Kidney (tissue), 14 donors: ENCODE results near the gene EDAR. TPM values are rescaled to one million over a fixed set of nuclear protein-coding genes. Genes with fewer than 3 reads are reported as not detected.

Experiments used
- DNase-seq, 5 donors: peaks; one replicate each; pipeline ENCODE4 v3.0.0-alpha.2; 2013 to 2020
- FAIRE-seq: peaks from 2 replicates; lab custom pipeline; 2012; peaks lifted over from hg19 to GRCh38; lab: Jason Lieb, UNC
- H3K27ac ChIP-seq, 2 donors: one replicate each; pipeline ENCODE4 v1.7.0; 2013; ENCODE audit warnings: low read depth in 2 of 2, low read length in 2 of 2, inconsistent platforms in 1 of 2
- H3K27me3 ChIP-seq: one replicate; pipeline ENCODE4 v1.7.1; 2013; ENCODE audit warnings: low read length, inconsistent platforms; ENCODE audit not compliant: control insufficient read depth, insufficient read depth
- H3K36me3 ChIP-seq, 3 donors: one replicate each; pipeline versions ENCODE4 v1.7.0 to v1.7.1; 2013; ENCODE audit warnings: low read length in 3 of 3, control low read depth in 1 of 3, inconsistent platforms in 1 of 3; ENCODE audit not compliant: insufficient read depth in 3 of 3, control insufficient read depth in 2 of 3
- H3K4me1 ChIP-seq, 3 donors: one replicate each; pipeline versions ENCODE4 v1.7.0 to v1.7.1; 2013; ENCODE audit warnings: low read length in 3 of 3, inconsistent platforms in 1 of 3, low read depth in 1 of 3; ENCODE audit not compliant: control insufficient read depth in 2 of 3, insufficient read depth in 2 of 3
- H3K4me3 ChIP-seq, 3 donors: one replicate each; pipeline versions ENCODE4 v1.7.0 to v1.8.1; 2013; ENCODE audit warnings: low read length in 3 of 3, control low read depth in 1 of 3, inconsistent platforms in 1 of 3
- H3K9ac ChIP-seq, 3 donors: one replicate each; pipeline versions ENCODE4 v1.7.0 to v1.7.1; 2013; ENCODE audit warnings: low read length in 3 of 3, control low read depth in 1 of 3, inconsistent platforms in 1 of 3
- H3K9me3 ChIP-seq, 3 donors: one replicate each; pipeline versions ENCODE4 v1.7.0 to v1.7.1; 2013; ENCODE audit warnings: low read length in 3 of 3, control low read depth in 1 of 3, inconsistent platforms in 1 of 3; ENCODE audit not compliant: control insufficient read depth in 2 of 3, insufficient read depth in 1 of 3
- intact Hi-C: fragments of 100-400 bp; cut with DNase I; formaldehyde crosslinking; loops from one replicate; pipeline ENCODE4 v1.11.1; 2022
- polyA plus RNA-seq: library from polyadenylated mRNA; stranded (reverse); fragments of 350-450 nt; fragmentation: Illumina TruSeq; extraction: RNeasy Lipid Tissue Mini Kit (QIAGEN cat#74804); gene quantifications from one replicate; pipeline ENCODE4 v1.2.3, GENCODE V29; 2014; ENCODE audit warnings: low read depth, low replicate concordance; ENCODE audit not compliant: insufficient read depth
- total RNA-seq: library from RNA; stranded (reverse); fragmentation: NEBNext Ultra II Directional; extraction: Animal tissue kit (Norgen Biotek cat#: 25700); gene quantifications from one replicate; pipeline ENCODE4 v1.2.1, GENCODE V29; 2021
- TF ChIP-seq, protein P1 (sequence below): IDR thresholded peaks from 3 replicates; pipeline ENCODE4 v1.5.1; 2012; ENCODE audit warnings: mild to moderate bottlenecking, moderate library complexity, borderline replicate concordance; ENCODE audit not compliant: insufficient read depth; ENCODE audit errors: extremely low read depth
- donor health status: control.
- donor health status: control.
- donor health status: control.
- donor health status: control.
- donor health status: control.
- donor health status: DM: yes; HTN: yes; CAD: no.
- donor health status: Normal renal cell carcinoma (clear cell type).

The EDAR gene
- total and polyA plus RNA-seq, 2 donors from 2014 or later: 0.17 to 3.1 TPM

GRCh38 chr2:108923019-108923700 lies 65.9 kb downstream of the EDAR start:
- Histone ChIP-seq H3K9me3 (no peaks in the 10 kb centered on the region), H3K27me3 (no peaks in the 10 kb centered on the region), H3K9ac (no peak overlapping the region), H3K27ac (no peak overlapping the region), H3K36me3 (no peaks in the 10 kb centered on the region), H3K4me1 (no peaks in the 10 kb centered on the region), H3K4me3 (no peak overlapping the region)
- peak in 2 of 5 donors; percentile 4 to 28 for DNase-seq
- intact Hi-C loops: no loop called here
- FAIRE-seq: no peak
- TF ChIP-seq, protein P1, sequence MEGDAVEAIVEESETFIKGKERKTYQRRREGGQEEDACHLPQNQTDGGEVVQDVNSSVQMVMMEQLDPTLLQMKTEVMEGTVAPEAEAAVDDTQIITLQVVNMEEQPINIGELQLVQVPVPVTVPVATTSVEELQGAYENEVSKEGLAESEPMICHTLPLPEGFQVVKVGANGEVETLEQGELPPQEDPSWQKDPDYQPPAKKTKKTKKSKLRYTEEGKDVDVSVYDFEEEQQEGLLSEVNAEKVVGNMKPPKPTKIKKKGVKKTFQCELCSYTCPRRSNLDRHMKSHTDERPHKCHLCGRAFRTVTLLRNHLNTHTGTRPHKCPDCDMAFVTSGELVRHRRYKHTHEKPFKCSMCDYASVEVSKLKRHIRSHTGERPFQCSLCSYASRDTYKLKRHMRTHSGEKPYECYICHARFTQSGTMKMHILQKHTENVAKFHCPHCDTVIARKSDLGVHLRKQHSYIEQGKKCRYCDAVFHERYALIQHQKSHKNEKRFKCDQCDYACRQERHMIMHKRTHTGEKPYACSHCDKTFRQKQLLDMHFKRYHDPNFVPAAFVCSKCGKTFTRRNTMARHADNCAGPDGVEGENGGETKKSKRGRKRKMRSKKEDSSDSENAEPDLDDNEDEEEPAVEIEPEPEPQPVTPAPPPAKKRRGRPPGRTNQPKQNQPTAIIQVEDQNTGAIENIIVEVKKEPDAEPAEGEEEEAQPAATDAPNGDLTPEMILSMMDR: no peak

DNA sequence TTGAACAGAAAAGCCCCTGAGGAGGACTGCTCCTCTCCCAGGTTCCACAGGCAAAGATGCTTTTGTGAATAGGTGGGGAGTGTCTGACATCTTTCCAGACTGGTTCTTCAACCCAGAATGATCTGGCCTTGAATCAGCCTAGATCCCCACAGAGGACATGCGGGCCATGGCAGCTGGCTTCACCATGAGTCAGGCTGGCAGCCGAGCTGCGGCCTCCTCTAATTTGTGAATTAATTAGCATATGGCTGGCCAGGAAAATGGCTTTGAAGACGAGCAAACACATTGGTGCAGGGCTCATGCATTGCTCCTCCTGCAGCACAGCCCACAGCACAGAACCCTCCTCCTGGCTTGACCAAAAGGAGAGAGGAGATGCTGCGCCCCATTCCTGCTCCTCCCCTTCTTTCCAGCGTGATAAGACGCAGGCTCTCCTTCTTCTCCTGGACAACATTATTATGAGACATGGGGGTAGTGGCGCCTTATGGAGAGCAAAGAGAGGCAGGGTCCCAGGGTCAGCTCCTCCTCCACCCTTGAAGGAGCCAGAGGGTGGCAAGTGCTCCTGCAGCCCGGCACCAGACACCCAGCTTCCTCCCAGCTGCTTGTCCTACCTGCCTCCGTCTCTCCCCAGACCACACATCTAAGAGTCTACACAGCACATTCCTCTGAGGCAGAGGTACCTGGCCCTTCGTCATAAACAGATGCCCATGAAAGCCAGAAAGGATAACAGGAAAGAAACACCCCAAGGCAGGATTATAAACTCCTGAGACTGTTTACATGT lies 66.7 kb downstream of the EDAR start:
- TF ChIP-seq, protein P1: no peak
- H3K27me3 ChIP-seq: no peaks in the 10 kb centered on the region
- H3K4me1 ChIP-seq: no peaks in the 10 kb centered on the region
- H3K9ac ChIP-seq: no peak overlapping the region
- H3K36me3 ChIP-seq: no peaks in the 10 kb centered on the region
- intact Hi-C loops: no loop called here
- H3K4me3 ChIP-seq: no peak overlapping the region
- FAIRE-seq (no peak), DNase-seq (peak in 3 of 5 donors; percentile 9 to 45 (median 35))
- no peak overlapping the region for H3K27ac ChIP-seq
- no peaks in the 10 kb centered on the region for H3K9me3 ChIP-seq

DNA sequence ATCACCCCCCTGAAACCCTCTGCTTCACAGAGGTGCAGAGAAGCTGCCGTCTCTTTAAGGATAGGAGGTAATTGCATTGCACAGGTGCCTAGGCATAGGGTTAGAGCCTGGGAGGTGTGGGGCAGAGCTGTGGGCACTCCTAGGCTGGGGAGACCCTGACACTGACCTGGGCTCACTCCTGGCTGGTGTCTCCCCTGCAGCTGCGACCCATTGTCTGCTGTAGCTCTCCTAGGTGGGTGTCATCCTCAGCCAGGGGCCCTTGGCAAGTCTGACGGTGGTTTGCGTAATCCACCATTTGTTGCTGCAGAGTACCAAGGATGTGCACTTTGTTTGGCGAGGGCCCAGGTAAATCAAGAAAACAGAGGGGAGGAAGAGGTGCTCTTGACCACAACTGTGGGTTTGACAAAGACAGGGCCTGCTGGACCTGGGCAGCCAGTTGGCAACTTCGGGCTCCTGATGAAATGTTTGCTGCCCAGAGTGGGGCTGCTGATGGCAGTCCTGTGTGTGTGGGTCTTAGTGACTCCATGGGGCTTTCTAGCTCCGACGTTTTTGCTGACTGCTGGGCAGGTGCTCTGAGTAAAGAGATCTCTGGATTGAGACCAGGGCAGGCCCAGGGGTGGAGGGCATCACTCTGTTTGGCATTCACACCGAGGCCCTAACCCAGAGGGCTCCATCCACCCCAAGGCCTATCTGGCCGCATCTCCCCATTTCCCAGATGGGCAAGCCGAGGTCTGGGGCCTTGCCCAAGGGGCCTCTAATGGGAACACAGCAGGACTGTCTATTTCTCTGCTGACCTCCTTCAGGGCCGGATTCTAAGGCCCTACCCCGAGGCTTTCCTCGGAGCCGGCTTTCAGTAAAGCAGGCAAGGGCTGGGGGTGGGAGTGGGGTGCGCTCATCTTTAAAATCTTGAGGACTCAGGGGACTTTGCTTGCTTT lies 67.7 kb downstream of the EDAR start:
- TF ChIP-seq, protein P1: no peak

More for the DNA sequence above, 67.7 kb downstream of the EDAR start:
- intact Hi-C loops: no loop called here
- no peak overlapping the region for H3K9ac ChIP-seq
- H3K4me3 ChIP-seq: no peak overlapping the region
- peak in 3 of 5 donors; percentile 1 to 18 (median 14) for DNase-seq
- no peaks in the 10 kb centered on the region for H3K27me3 ChIP-seq
- H3K36me3 ChIP-seq: no peaks in the 10 kb centered on the region
- H3K27ac ChIP-seq: no peak overlapping the region
- no peak for FAIRE-seq
- no peaks in the 10 kb centered on the region for H3K4me1 ChIP-seq
- no peaks in the 10 kb centered on the region for H3K9me3 ChIP-seq
